CD4-positive, alpha-beta T cell (primary cell): ENCODE data around the gene RFFL. TPM values are rescaled to one million over a fixed set of nuclear protein-coding genes. Genes with fewer than 3 reads are reported as not detected.

ENCODE experiments used
- ATAC-seq: fragments of 200-7000 bp; cut with Tn5 transposase; one replicate; pipeline ENCODE4 v1.10.0; 2022; ENCODE audit warnings: mild to moderate bottlenecking; ENCODE audit not compliant: poor library complexity
- CTCF ChIA-PET: fragments of 350-600 bp; sonication (Branson Sonifier 250); formaldehyde crosslinking; loops from one replicate; lab custom pipeline; 2021; ENCODE audit warnings: antibody characterized with exemption, inconsistent platforms; lab: Charles Lee
- POLR2A ChIA-PET: fragments of 350-600 bp; sonication (Branson Sonifier 250); formaldehyde crosslinking; loops from one replicate; lab custom pipeline; 2021; ENCODE audit warnings: antibody characterized with exemption, inconsistent platforms; lab: Charles Lee
- DNase-seq, 14 experiments: peaks; one replicate each; pipeline ENCODE4 v3.0.0-alpha.2; 2013 to 2020; ENCODE audit warnings: mixed read lengths in 2 of 14
- H3K27ac ChIP-seq, 2 donors: one replicate each; pipeline versions ENCODE4 v1.5.1 to v1.7.0; 2013; ENCODE audit warnings: low read length in 2 of 2, low read depth in 1 of 2, mild to moderate bottlenecking in 1 of 2
- H3K27me3 ChIP-seq, 2 experiments: 1 replicate in 1 of 2; 2 replicates in 1 of 2; pipeline versions ENCODE4 v1.6.1 to v1.7.0; 2013; ENCODE audit warnings: low read length in 2 of 2, control low read depth in 1 of 2, mild to moderate bottlenecking in 1 of 2, moderate library complexity in 1 of 2; ENCODE audit not compliant: insufficient read depth in 2 of 2, control insufficient read depth in 1 of 2
- H3K36me3 ChIP-seq: one replicate; pipeline ENCODE4 v1.6.1; 2013; ENCODE audit warnings: low read length, control low read depth; ENCODE audit not compliant: insufficient read depth
- H3K4me1 ChIP-seq: one replicate; pipeline ENCODE4 v1.6.1; 2013; ENCODE audit warnings: low read length, control low read depth; ENCODE audit not compliant: insufficient read depth
- H3K4me3 ChIP-seq: one replicate; pipeline ENCODE4 v1.5.1; 2013; ENCODE audit warnings: mild to moderate bottlenecking, low read length, moderate library complexity
- H3K9me3 ChIP-seq, 2 experiments: 1 replicate in 1 of 2; 2 replicates in 1 of 2; pipeline versions ENCODE4 v1.6.1 to v1.7.0; 2013; ENCODE audit warnings: low read length in 2 of 2, mild to moderate bottlenecking in 2 of 2, control low read depth in 1 of 2, moderate library complexity in 1 of 2; ENCODE audit not compliant: control insufficient read depth in 1 of 2, insufficient read depth in 1 of 2
- H3K27ac Mint-ChIP-seq: one replicate; pipeline ENCODE4 v1.8.0; 2020; ENCODE audit warnings: mixed read lengths
- H3K27me3 Mint-ChIP-seq: one replicate; pipeline ENCODE4 v1.8.0; 2021; ENCODE audit warnings: mixed read lengths
- H3K36me3 Mint-ChIP-seq: one replicate; pipeline ENCODE4 v1.8.0; 2021; ENCODE audit warnings: low read depth, mixed read lengths
- H3K4me1 Mint-ChIP-seq: one replicate; pipeline ENCODE4 v1.8.0; 2021; ENCODE audit warnings: low read depth, mixed read lengths
- H3K4me3 Mint-ChIP-seq: one replicate; pipeline ENCODE4 v1.8.0; 2020; ENCODE audit warnings: mild to moderate bottlenecking, mixed read lengths
- H3K9me3 Mint-ChIP-seq: one replicate; pipeline ENCODE4 v1.8.0; 2020; ENCODE audit warnings: mixed read lengths
- CTCF ChIP-seq: fragments of 200-600 bp; IDR thresholded peaks from one replicate; pipeline ENCODE4 v1.8.0; 2022; ENCODE audit warnings: antibody characterized with exemption, mild to moderate bottlenecking
- intact Hi-C, 2 experiments: fragments of 100-400 bp; cut with DNase I in 1 of 2; cut with micrococcal nuclease in 1 of 2; formaldehyde crosslinking; loops; one replicate each; pipeline versions ENCODE4 v1.15.1 to v1.9.0; 2023 to 2025; cut with DNase I, micrococcal nuclease
- total RNA-seq, 174 experiments: library from RNA in 2 of 174; stranded (reverse) in 2 of 174; gene quantifications; one replicate each; pipeline ENCODE4 v1.2.3 and lab custom pipeline; 2021 to 2026

RFFL gene
- total RNA-seq, 2 experiments from 2014 or later, result 57.8 to 66.1 TPM

- DNase-seq (peak in 9 of 14 experiments; percentile 6 to 70 (median 18)), ATAC-seq (no peak)
- H3K36me3 Mint-ChIP-seq, result peaks cover 18% of the 10 kb centered on the region
- Histone ChIP-seq H3K36me3 (no peaks in the 10 kb centered on the region), H3K9me3 (no peaks in the 10 kb centered on the region), H3K27ac (peak overlapping the region; percentile 88 to 94), H3K4me1 (peaks cover 57% of the 10 kb centered on the region), H3K4me3 (peak overlapping the region; percentile 92), H3K27me3 (no peaks in the 10 kb centered on the region)
- ChIA-PET CTCF (interaction anchor here (0.8 to 1.7 kb wide), 5 partner anchors 10 to 65 kb away, joined by 3 to 7 read pairs (median 3); partner anchors contain the start of gene RFFL), POLR2A (interaction anchor here (0.6 to 3.9 kb wide), 12 partner anchors 10 to 491 kb away, joined by 3 to 14 read pairs (median 4); partner anchors contain the start of gene PEX12)
- peaks cover 64% of the 10 kb centered on the region for H3K4me1 Mint-ChIP-seq
- intact Hi-C loops, result loop anchor here (1.0 to 5.0 kb wide), 6 partner anchors 15 to 106 kb away; partner anchors contain the start of genes LIG3 (in 1 of the 2) and RAD51D (in 1 of the 2)
- H3K9me3 Mint-ChIP-seq, result no peaks in the 10 kb centered on the region
- no peak for TF ChIP-seq CTCF
- H3K27ac Mint-ChIP-seq, result peak overlapping the region; percentile 97
- peak overlapping the region; percentile 98 for H3K4me3 Mint-ChIP-seq
- no peaks in the 10 kb centered on the region for H3K27me3 Mint-ChIP-seq
Observed at GRCh38 chr17:35087731-35088355, 24.3 kb upstream of the RFFL start.

DNA sequence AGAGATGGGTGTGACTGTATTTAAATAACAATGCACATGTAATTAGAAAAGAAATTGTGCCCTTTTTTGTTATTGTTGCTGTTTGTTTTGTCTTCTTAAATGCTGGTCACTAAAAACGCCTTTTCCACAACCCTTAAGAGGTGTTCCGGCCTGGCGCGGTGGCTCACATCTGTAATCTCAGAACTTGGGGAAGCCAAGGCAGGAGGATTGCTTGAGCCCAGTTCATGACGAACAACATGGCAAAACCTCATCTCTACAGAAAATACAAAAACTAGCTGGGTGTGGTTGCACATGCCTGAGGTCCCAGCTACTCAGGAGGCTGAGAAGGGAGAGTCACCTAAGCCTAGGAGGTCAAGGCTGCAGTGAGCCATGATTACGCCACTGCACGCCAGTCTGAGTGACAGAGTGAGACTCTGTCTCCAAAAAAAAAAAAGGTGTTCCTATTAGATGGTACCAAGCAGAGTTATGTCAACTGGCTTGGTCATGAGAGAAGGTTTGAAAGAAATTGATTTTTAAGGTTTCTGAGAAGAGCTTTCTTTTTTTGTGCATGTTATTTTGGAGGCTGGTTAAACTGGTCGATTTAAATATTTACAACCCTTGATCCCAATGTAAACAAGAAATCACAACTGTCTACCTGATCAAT lies 23.5 kb upstream of the RFFL start:
- Histone ChIP-seq H3K4me1 (peaks cover 60% of the 10 kb centered on the region), H3K36me3 (no peaks in the 10 kb centered on the region), H3K9me3 (no peaks in the 10 kb centered on the region), H3K4me3 (peak overlapping the region; percentile 92), H3K27me3 (no peaks in the 10 kb centered on the region), H3K27ac (peak overlapping the region; percentile 88 to 94)
- Mint-ChIP-seq H3K36me3 (peaks cover 18% of the 10 kb centered on the region), H3K27ac (peak overlapping the region; percentile 97), H3K4me3 (peak overlapping the region; percentile 98), H3K9me3 (no peaks in the 10 kb centered on the region), H3K4me1 (peaks cover 72% of the 10 kb centered on the region), H3K27me3 (no peaks in the 10 kb centered on the region)
- TF ChIP-seq CTCF, result no peak
- ChIA-PET POLR2A (interaction anchor here (0.9 to 3.9 kb wide), 7 partner anchors 9 to 492 kb away, joined by 3 to 14 read pairs (median 6); partner anchors contain the start of gene PEX12), CTCF (interaction anchor here (0.8 to 2.2 kb wide), 5 partner anchors 9 to 64 kb away, joined by 3 to 7 read pairs (median 4); partner anchors contain the start of gene RFFL)
- DNase-seq (peak in 3 of 14 experiments; percentile 13 to 37 (median 16)), ATAC-seq (no peak)
- intact Hi-C loops, result loop anchor here (2.0 to 5.0 kb wide), 3 partner anchors 14 to 105 kb away; partner anchors contain the start of gene LIG3 (in 1 of the 2)

DNA sequence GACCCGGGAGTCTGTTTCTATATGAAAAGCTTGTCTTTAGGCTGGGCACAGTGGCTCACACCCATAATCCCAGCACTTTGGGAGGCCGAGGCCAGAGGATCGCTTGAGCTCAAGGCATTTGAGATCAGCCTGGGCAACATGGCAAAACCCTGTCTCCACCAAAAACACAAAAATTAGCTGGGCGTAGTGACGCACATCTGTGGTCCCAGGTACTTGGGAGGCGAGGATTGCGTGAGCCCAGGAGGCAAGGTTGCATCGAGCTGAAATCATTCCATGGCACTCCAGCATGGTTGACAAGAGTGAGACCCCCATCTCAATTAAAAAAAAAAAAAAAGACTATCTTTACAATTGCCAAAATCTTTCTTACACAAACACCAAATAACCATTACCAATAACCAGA lies 22.7 kb upstream of the RFFL start:
- ChIA-PET CTCF (interaction anchor here (2.2 kb wide), 1 partner anchor 23 kb away, joined by 5 read pairs; the partner anchor contains the start of gene RFFL), POLR2A (interaction anchor here (1.0 to 3.9 kb wide), 5 partner anchors 35 to 492 kb away, joined by 3 to 13 read pairs (median 5); partner anchors contain the start of genes LIG3 and PEX12)
- Mint-ChIP-seq H3K4me3 (peak overlapping the region; percentile 98), H3K9me3 (no peaks in the 10 kb centered on the region), H3K27ac (peak overlapping the region; percentile 97), H3K4me1 (peaks cover 79% of the 10 kb centered on the region), H3K27me3 (no peaks in the 10 kb centered on the region), H3K36me3 (peaks cover 18% of the 10 kb centered on the region)
- Histone ChIP-seq H3K4me1 (peaks cover 62% of the 10 kb centered on the region), H3K27me3 (no peaks in the 10 kb centered on the region), H3K4me3 (peak overlapping the region; percentile 92), H3K36me3 (no peaks in the 10 kb centered on the region), H3K9me3 (no peaks in the 10 kb centered on the region), H3K27ac (no peak overlapping the region)
- ATAC-seq (no peak), DNase-seq (no peak)
- no peak for TF ChIP-seq CTCF
- intact Hi-C loops, result loop anchor here (2.0 to 5.0 kb wide), 3 partner anchors 13 to 104 kb away; partner anchors contain the start of gene LIG3 (in 1 of the 2)
